ENCODE results near the gene F8A3.
"Not testable (repeated sequence)": the region's sequence is repeated elsewhere in the genome, so short reads cannot be mapped to it uniquely, and the experiment has no call there.

F8A3 gene

GRCh38 chrX:155458471-155458870 is at the start of gene F8A3:
F8A3 (minus strand) TSS chrX:155458620; CDS start chrX:155458600, 20 bp downstream.
- not testable (repeated sequence) for DNase-seq (ENCODE audit: low spot score)

DNA sequence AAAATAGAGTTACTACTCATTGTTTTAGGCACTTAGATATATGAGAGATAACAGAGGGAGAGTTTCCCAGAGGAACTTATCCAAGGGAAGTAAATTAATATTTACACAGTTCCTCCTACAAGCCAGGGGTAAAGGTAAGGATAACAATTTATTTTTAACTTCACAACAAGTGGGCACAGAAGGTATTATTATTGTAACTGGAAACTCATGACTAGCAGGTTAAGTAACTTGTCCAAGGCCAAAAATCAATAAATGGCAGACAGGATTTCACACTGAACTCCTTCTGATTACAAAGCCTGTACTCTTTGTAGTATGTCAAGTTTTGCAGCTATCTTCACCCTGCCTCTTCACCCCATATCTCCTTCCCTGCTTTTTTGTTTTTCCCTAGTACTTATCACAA is 46.9 kb upstream of the F8A3 start:
- DNase-seq (ENCODE audit: low spot score) = no peak

DNA sequence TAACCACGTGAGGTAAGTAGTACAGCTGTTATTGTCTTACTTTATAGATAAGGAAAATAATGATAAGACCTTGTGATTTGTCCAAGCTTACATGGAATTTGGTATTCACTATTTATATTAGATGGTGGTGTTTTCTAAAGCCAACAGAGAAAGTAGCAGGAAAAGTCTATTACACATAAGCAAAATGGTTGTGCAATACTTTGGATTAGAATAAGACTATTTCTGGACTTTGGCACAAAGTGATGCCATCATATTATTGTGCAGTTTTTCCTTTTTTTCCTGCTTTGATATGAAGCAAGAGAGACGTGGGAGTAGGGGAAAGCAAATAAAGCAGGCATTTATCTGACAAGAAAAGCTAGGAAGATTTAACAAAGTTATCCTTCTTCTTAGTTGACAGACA is 36.7 kb upstream of the F8A3 start:
- not testable (repeated sequence) for DNase-seq (ENCODE audit: low spot score)

DNA sequence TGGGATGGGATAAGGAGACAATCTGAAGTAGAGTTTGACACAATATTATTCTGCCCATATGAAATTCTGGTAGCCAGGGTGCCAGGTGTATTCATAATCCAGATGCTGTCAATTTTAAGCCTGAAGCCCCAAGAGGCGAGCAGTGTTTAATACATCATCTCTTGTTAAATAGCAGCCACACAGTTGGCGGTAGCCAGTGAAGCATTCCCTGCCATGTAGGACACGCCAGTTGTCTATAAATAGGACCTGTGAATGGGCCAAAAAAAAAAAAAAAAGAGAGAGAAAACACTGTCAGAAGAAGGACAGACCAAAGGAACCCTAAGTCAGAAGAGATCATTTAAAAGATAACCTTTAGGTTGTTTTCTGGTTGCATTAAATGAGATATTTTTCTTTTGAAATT is 33.0 kb upstream of the F8A3 start:
- not testable (repeated sequence) for DNase-seq (ENCODE audit: low spot score)

GRCh38 chrX:155477136-155477535 is 18.7 kb upstream of the F8A3 start:
- not testable (repeated sequence) for DNase-seq (ENCODE audit: low spot score)

DNA sequence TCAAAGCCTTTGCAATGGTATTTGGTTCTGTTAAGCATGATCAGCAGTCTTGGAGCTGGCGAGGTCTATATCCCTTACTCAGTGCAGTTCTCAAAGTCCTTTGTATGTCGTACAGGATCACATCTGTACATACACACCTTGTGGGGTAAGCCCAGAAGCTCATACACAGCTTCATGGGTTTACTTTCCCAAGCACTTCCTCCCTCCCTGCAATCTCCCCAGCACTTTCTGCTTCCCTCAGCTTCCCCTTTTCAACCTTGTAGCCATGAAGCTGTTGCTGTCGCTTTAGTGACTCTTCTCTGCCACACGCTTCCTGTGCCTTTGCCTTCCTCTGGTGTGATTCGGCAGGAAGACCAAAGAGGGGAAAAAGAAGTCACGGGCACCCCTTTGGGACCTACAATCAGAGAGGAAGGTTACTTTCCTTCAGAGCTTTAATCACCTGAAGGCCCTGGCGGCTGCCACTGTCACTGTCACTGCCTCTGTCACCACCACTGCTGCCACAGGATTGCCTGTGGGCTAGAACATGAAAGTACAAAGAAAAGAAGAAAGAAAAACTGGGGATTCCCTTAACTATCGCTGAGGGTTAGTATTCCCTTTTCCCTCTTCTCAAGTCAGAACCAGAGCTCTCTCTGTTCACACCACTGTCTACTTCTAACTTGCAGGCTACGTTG is 8.0 kb upstream of the F8A3 start:
- DNase-seq (ENCODE audit: low spot score) = not testable (repeated sequence)

- not testable (repeated sequence) for DNase-seq (ENCODE audit: low spot score)
These were observed 2.1 kb upstream of the F8A3 start for GRCh38 chrX:155460501-155460900.

GRCh38 chrX:155457761-155458447 is 516 bp downstream of the F8A3 start:
- DNase-seq (ENCODE audit: low spot score) = not testable (repeated sequence)

DNA sequence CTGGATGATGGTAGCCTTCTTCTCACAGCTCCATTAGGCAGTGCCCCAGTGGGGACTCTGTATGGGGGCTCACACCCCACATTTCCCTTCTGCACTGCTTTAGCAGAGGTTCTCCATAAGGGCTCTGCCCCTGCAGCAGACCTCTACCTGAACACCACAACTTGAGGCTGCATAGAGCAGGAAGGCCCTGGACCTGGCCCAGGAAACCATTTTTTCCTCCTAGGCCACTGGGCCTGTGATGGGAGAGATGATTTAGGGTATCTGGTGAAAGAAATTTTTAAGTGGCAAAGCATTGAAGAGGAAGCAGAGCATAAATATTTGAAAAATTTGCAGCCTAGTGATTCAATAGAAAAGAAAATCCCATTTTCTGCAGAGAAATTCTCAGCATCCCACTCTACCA is 17.3 kb downstream of the F8A3 start:
- no peak for DNase-seq (ENCODE audit: low spot score)

GRCh38 chrX:155435744-155436112 is 22.7 kb downstream of the F8A3 start:
- no peak for DNase-seq (ENCODE audit: low spot score)

- no peak for DNase-seq (ENCODE audit: low spot score)
These were observed 23.3 kb downstream of the F8A3 start for GRCh38 chrX:155434906-155435743.

DNA sequence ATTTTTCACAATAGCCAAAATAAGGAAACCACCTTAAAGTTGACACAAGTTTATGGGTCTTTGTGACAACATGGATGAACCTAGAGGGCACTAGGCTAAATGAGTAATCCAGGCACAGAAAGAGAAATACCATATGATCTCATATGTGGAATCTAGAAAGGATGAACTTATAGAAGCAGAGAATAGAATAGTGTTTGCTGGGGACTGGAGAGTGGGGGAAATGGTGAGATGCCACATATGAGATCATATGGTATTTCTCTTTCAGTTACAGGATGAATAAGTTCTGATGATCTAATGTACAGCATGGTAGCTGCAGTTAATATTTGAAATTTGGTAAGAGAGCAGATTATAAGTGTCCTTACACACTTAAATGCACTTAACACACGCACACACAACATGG is 40.7 kb downstream of the F8A3 start:
- no peak for DNase-seq (ENCODE audit: low spot score)

All from COLO829 (cell line).